Suprapubic skin (tissue), 4 donors: Measurements from ENCODE around the gene FH. TPM values are rescaled to one million over a fixed set of nuclear protein-coding genes. Genes with fewer than 3 reads are reported as not detected.
A peak's percentile ranks its signal among the peaks of the same experiment; 100 is the strongest.

ENCODE experiments used
- DNase-seq, 2 donors: peaks; one replicate each; pipeline ENCODE4 v3.0.0-alpha.2; 2019; ENCODE audit warnings: low spot score in 2 of 2
- H3K27ac ChIP-seq: fragments of 200-600 bp; sonication (generic); one replicate; pipeline ENCODE4 v1.5.1; 2019
- H3K27me3 ChIP-seq: fragments of 200-600 bp; sonication (generic); one replicate; pipeline ENCODE4 v1.5.1; 2019
- H3K36me3 ChIP-seq: fragments of 200-600 bp; sonication (generic); one replicate; pipeline ENCODE4 v1.5.1; 2019
- H3K4me1 ChIP-seq: fragments of 200-600 bp; sonication (generic); one replicate; pipeline ENCODE4 v1.5.1; 2019
- H3K4me3 ChIP-seq: fragments of 200-600 bp; sonication (generic); one replicate; pipeline ENCODE4 v1.5.1; 2019; ENCODE audit warnings: mild to moderate bottlenecking
- H3K9me3 ChIP-seq: fragments of 200-600 bp; sonication (generic); one replicate; pipeline ENCODE4 v1.5.1; 2019
- CTCF ChIP-seq, 2 donors: fragments of 200-600 bp in 1 of 2; fragments of 450-650 bp in 1 of 2; sonication (generic) in 1 of 2; IDR thresholded peaks; one replicate each; pipeline ENCODE4 v1.5.1; 2016 to 2019; ENCODE audit warnings: antibody characterized with exemption in 2 of 2, mild to moderate bottlenecking in 1 of 2, moderate library complexity in 1 of 2
- EP300 ChIP-seq: sonication (generic); formaldehyde crosslinking; IDR thresholded peaks from one replicate; pipeline ENCODE4 v1.6.1; 2017; ENCODE audit warnings: antibody characterized with exemption
- POLR2A ChIP-seq, 2 donors: fragments of 450-650 bp; IDR thresholded peaks; one replicate each; pipeline ENCODE4 v1.6.1; 2017; ENCODE audit warnings: antibody characterized with exemption in 2 of 2, mild to moderate bottlenecking in 2 of 2, moderate library complexity in 2 of 2
- POLR2AphosphoS5 ChIP-seq, 3 donors: sonication (generic); formaldehyde crosslinking; IDR thresholded peaks; one replicate each; pipeline ENCODE4 v1.6.1; 2017; ENCODE audit warnings: antibody characterized with exemption in 3 of 3
- WGBS: methylation state at CpG from one replicate; pipeline ENCODE4 v1.1.5; 2018; 5-methylcytosine and 5-hydroxymethylcytosine counted together
- total RNA-seq, 4 donors: library from RNA; depleted of rRNA; stranded (reverse); fragments of >200 nt; gene quantifications; one replicate each; pipeline ENCODE4 v1.1.0, GENCODE V29; 2016

FH gene
- total RNA-seq, 4 donors from 2014 or later: 24.2 to 65.8 (median 51.2) TPM

GRCh38 chr1:241520080-241520465 lies 518 bp upstream of the FH start:
- DNase-seq: no peak
- no peaks in the 10 kb centered on the region for H3K36me3 ChIP-seq
- 13% methylated on average over 6 of the region's 6 CpGs for WGBS
- H3K4me3 ChIP-seq: peak overlapping the region; percentile 94
- no peak overlapping the region for H3K27ac ChIP-seq
- H3K9me3 ChIP-seq: no peaks in the 10 kb centered on the region
- peaks cover 24% of the 10 kb centered on the region for H3K4me1 ChIP-seq
- H3K27me3 ChIP-seq: peaks cover 3% of the 10 kb centered on the region
- no peak for TF ChIP-seq POLR2AphosphoS5 (IDR thresholded peaks at IDR 0.05)
- TF ChIP-seq POLR2A (IDR thresholded peaks at IDR 0.05): no peak
- TF ChIP-seq EP300: no peak
- no peak for TF ChIP-seq CTCF (IDR thresholded peaks at IDR 0.05)

GRCh38 chr1:241518476-241519307 lies 863 bp downstream of the FH start:
- WGBS: 3% methylated on average over 25 of the region's 28 CpGs

GRCh38 chr1:241513378-241513777 lies 6.2 kb downstream of the FH start:
- TF ChIP-seq POLR2AphosphoS5 (IDR thresholded peaks at IDR 0.05): no peak
- Histone ChIP-seq H3K27ac (no peak overlapping the region), H3K4me1 (peaks cover 13% of the 10 kb centered on the region), H3K36me3 (peaks cover 40% of the 10 kb centered on the region), H3K27me3 (no peaks in the 10 kb centered on the region), H3K9me3 (no peaks in the 10 kb centered on the region), H3K4me3 (no peak overlapping the region)
- no peak for DNase-seq
- WGBS: 90% methylated on average over 5 of the region's 5 CpGs

More at GRCh38 chr1:241518476-241519307, 863 bp downstream of the FH start:
- Histone ChIP-seq H3K4me3 (peak overlapping the region; percentile 94), H3K36me3 (no peaks in the 10 kb centered on the region), H3K4me1 (peaks cover 24% of the 10 kb centered on the region), H3K27ac (peak overlapping the region; percentile 94), H3K9me3 (no peaks in the 10 kb centered on the region), H3K27me3 (peaks cover 3% of the 10 kb centered on the region)
- DNase-seq: no peak
- TF ChIP-seq CTCF (IDR thresholded peaks at IDR 0.05) (no peak), POLR2A (IDR thresholded peaks at IDR 0.05) (no peak), EP300 (no peak), POLR2AphosphoS5 (IDR thresholded peaks at IDR 0.05) (no peak)

- no peaks in the 10 kb centered on the region for H3K9me3 ChIP-seq
- H3K4me1 ChIP-seq: no peaks in the 10 kb centered on the region
- no peak for TF ChIP-seq CTCF (IDR thresholded peaks at IDR 0.05)
- TF ChIP-seq POLR2AphosphoS5 (IDR thresholded peaks at IDR 0.05): no peak
- no peak for TF ChIP-seq EP300
- TF ChIP-seq POLR2A (IDR thresholded peaks at IDR 0.05): no peak
- WGBS: 89% methylated on average over 2 of the region's 2 CpGs
- no peak overlapping the region for H3K27ac ChIP-seq
- H3K27me3 ChIP-seq: no peaks in the 10 kb centered on the region
- no peak for DNase-seq
- H3K36me3 ChIP-seq: peaks cover 91% of the 10 kb centered on the region
- H3K4me3 ChIP-seq: no peak overlapping the region
Measured at GRCh38 chr1:241507189-241507863, 12.2 kb downstream of the FH start.

GRCh38 chr1:241503444-241503843 lies 16.1 kb downstream of the FH start:
- no peak overlapping the region for H3K4me3 ChIP-seq
- WGBS: 97% methylated on average over 6 of the region's 6 CpGs
- no peaks in the 10 kb centered on the region for H3K27me3 ChIP-seq
- H3K36me3 ChIP-seq: peaks cover 77% of the 10 kb centered on the region
- H3K4me1 ChIP-seq: no peaks in the 10 kb centered on the region
- no peak overlapping the region for H3K27ac ChIP-seq
- no peaks in the 10 kb centered on the region for H3K9me3 ChIP-seq
- no peak for TF ChIP-seq POLR2AphosphoS5 (IDR thresholded peaks at IDR 0.05)
- TF ChIP-seq CTCF (IDR thresholded peaks at IDR 0.05): no peak
- no peak for TF ChIP-seq POLR2A (IDR thresholded peaks at IDR 0.05)
- no peak for TF ChIP-seq EP300
- DNase-seq: no peak
